ENCODE measurements around the gene KEL.

The KEL gene

DNA sequence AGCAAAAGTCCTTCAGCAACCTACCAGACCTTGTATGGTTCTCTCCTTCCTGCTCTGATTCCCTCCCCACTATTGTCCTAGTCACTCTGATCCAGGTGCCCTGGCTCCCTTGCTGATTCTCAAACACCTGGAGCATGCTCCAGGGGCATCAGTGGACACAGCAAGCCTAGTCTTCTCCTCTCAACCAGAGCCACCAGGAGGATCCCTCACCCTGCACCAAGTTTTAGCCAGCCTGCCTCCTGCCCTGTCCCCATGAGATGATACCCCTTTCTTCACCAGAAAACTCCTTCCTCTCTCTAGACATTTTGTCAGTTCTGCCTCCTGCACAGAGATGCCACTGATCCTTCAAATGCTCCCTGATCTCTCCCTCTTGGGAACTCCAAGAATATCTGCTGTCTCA lies 11.9 kb downstream of the KEL start:
- TF ChIP-seq, protein P1, sequence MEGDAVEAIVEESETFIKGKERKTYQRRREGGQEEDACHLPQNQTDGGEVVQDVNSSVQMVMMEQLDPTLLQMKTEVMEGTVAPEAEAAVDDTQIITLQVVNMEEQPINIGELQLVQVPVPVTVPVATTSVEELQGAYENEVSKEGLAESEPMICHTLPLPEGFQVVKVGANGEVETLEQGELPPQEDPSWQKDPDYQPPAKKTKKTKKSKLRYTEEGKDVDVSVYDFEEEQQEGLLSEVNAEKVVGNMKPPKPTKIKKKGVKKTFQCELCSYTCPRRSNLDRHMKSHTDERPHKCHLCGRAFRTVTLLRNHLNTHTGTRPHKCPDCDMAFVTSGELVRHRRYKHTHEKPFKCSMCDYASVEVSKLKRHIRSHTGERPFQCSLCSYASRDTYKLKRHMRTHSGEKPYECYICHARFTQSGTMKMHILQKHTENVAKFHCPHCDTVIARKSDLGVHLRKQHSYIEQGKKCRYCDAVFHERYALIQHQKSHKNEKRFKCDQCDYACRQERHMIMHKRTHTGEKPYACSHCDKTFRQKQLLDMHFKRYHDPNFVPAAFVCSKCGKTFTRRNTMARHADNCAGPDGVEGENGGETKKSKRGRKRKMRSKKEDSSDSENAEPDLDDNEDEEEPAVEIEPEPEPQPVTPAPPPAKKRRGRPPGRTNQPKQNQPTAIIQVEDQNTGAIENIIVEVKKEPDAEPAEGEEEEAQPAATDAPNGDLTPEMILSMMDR (conservative IDR thresholded peaks at IDR 0.05; ENCODE audit: low read length) = no peak
- no peak for DNase-seq (ENCODE audit: low read depth)
- H3K4me3 ChIP-seq (ENCODE audit: low read length) = no peak overlapping the region

DNA sequence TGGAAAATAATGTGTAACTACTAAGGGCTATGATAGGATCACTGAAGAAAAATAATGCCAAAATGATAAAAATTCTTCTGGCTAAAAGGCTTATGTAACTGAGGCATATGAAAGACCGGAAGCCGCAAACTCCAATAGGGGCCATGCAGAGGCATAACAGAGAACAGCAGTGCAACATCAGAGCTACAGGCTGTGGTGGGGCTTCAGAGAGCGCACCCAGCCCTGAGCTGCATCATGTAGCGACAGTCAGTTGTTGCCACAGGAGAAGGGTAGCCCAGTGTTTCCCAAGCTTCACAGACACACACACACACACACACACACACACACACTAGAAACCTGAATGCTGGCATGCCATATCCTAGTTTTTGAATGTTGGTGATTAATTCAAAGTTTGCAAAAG lies 13.6 kb downstream of the KEL start:
- TF ChIP-seq, protein P1 (conservative IDR thresholded peaks at IDR 0.05; ENCODE audit: low read length) = no peak
- no peak overlapping the region for H3K4me3 ChIP-seq (ENCODE audit: low read length)
- no peak for DNase-seq (ENCODE audit: low read depth)

DNA sequence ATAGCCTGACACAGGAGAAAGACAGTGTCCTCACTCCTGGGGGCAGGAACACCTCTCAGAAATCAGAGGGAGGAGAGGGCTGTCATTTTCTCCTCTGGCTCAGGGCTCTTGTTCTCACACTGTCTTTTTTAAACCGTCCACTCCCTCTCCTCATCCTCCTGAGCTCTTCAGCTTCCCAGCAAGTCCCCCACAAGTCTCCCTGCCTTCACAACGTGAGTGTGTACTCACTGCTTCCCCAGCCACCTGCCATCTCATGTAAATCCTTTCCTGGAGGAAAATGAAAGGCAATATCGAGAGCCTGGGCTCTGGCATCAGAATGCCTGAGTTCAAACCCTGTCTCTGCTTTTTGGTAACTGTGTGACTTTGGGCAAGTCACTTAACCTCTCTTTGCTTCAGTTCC lies 17.2 kb downstream of the KEL start:
- DNase-seq (ENCODE audit: low read depth) = no peak
- TF ChIP-seq, protein P1 (conservative IDR thresholded peaks at IDR 0.05; ENCODE audit: low read length) = no peak
- H3K4me3 ChIP-seq (ENCODE audit: low read length) = no peak overlapping the region

DNA sequence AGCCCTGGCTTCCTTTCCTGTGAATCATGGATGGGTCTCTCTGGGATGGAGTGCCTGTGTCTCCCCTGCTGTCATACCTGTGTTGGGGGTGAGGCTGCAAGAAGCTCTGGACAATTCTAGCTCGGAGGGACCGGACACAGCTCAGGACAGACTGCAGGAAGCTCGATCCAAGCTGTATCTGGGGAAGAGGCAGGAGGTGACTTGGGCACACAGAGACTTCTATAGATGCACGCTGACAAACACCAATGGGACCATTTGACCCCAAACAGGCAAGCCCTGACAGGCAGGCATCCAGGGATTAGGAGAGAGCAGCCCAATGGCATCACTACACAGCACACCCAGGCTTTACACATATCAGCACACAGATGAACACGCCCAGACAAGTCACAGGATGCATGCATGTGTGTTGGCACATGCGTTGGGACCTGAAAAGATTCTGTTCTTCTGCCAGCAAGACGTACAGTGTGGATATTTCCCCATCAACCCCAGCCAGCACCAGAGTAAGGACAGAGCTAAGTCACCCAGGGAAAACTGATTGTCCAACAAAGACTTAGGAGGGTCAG lies 18.4 kb downstream of the KEL start:
- no peak for DNase-seq (ENCODE audit: low read depth)
- no peak overlapping the region for H3K4me3 ChIP-seq (ENCODE audit: low read length)
- TF ChIP-seq, protein P1 (conservative IDR thresholded peaks at IDR 0.05; ENCODE audit: low read length) = no peak

DNA sequence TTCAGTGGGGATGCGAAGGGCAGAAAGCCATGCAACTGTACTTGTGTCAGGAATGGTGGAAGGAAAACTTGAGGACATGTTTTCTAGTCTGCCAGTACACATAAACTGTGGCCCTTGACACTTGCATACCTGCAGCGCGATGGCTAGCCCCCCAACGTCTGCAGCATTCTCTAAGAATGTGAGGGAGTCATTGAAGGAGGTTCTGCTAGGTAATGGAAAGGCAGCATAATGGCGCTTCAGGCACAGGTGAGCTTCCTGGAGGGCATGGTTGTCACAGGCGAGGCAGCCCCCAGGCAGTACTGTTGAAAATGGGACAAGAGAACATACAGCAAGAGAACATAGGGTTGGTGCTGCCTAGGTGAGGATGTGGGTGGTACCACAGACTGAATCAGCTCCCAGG lies 19.4 kb downstream of the KEL start:
- TF ChIP-seq, protein P1 (conservative IDR thresholded peaks at IDR 0.05; ENCODE audit: low read length) = no peak
- no peak overlapping the region for H3K4me3 ChIP-seq (ENCODE audit: low read length)
- DNase-seq (ENCODE audit: low read depth) = no peak

DNA sequence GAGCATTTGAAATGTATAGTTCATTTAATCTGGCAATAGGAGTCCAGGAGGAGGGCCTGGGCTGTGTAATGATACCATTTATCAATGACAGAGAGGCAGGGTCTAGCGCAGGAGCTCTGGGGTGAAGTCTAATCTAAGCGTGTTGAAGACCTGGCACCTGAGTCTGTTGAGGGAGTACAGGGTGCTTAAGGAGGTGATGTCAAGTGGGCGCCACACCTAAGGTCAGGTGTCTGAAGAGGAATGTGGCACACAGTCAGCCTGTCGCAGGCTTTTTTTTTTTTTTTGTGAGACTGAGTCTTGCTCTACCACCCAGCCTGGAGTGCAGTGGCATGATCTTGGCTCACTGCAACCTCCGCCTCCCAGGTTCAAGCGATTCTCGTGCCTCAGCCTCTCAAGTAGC lies 20.6 kb downstream of the KEL start:
- DNase-seq (ENCODE audit: low read depth) = no peak
- TF ChIP-seq, protein P1 (conservative IDR thresholded peaks at IDR 0.05; ENCODE audit: low read length) = no peak
- H3K4me3 ChIP-seq (ENCODE audit: low read length) = no peak overlapping the region

DNA sequence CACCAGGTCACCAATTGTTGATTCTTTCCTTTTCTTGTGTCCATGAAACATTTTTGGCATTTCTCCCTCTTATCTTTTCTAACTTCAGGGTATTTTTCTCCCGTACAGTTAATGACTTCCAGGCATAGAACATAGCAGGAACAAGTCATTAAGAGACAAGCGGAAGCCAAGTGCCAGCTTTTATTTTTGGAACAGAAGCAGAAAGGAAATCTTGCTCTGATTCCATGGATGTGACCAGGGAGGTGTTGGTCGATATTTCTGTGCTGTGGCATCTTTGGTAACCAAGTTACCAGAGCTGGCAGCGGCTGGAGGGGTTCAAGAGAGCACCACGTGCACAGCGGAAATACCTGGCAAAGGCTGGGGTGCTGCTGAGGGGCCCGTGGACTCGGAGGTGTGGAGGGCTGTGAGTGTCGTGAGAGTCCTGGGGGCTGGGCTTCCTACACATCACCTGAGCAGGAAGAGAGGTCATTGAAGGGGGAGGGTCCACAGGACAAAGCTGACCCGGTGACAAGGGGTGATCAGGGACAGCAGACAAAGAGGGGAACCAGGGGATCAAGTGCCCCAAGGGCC lies 21.1 kb downstream of the KEL start:
- TF ChIP-seq, protein P1 (conservative IDR thresholded peaks at IDR 0.05; ENCODE audit: low read length) = no peak
- DNase-seq (ENCODE audit: low read depth) = no peak
- no peak overlapping the region for H3K4me3 ChIP-seq (ENCODE audit: low read length)
